Spinal cord (tissue), 10 donors: Measurements from ENCODE around the gene PSENEN. TPM values are rescaled to one million over a fixed set of nuclear protein-coding genes. Genes with fewer than 3 reads are reported as not detected.

Experiments used
- DNase-seq, 6 donors: peaks; one replicate each; pipeline versions ENCODE4 v3.0.0 to v3.0.0-alpha.2; 2013 to 2015; ENCODE audit warnings: low spot score in 6 of 6, low read depth in 4 of 6
- H3K27ac ChIP-seq: one replicate; pipeline ENCODE4 v1.5.1; 2013; ENCODE audit warnings: low read depth, low read length, control low read depth
- H3K27me3 ChIP-seq: one replicate; pipeline ENCODE4 v1.6.1; 2013; ENCODE audit warnings: low read length; ENCODE audit not compliant: control insufficient read depth, insufficient read depth
- H3K36me3 ChIP-seq: one replicate; pipeline ENCODE4 v1.6.1; 2013; ENCODE audit warnings: low read length; ENCODE audit not compliant: control insufficient read depth, insufficient read depth
- H3K4me1 ChIP-seq: one replicate; pipeline ENCODE4 v1.6.1; 2013; ENCODE audit warnings: low read length; ENCODE audit not compliant: control insufficient read depth, insufficient read depth
- H3K4me3 ChIP-seq: one replicate; pipeline ENCODE4 v1.5.1; 2013; ENCODE audit warnings: low read depth, low read length, control low read depth
- H3K9me3 ChIP-seq: one replicate; pipeline ENCODE4 v1.6.1; 2013; ENCODE audit warnings: low read length; ENCODE audit not compliant: control insufficient read depth, insufficient read depth
- WGBS: methylation state at CpG from one replicate; pipeline ENCODE4 v1.1.5; 2013; ENCODE audit warnings: missing lambda C conversion rate; ENCODE audit not compliant: insufficient coverage; 5-methylcytosine and 5-hydroxymethylcytosine counted together
- polyA plus RNA-seq, 2 donors: library from polyadenylated mRNA; unstranded; fragments of 120-200 nt; gene quantifications; one replicate each; pipeline ENCODE4 v1.2.1, GENCODE V29; 2013; ENCODE audit not compliant: insufficient read length in 2 of 2
- total RNA-seq, 2 donors: library from RNA; depleted of rRNA in 1 of 2; stranded (reverse); fragments of 120-200 nt in 1 of 2; fragments of >200 nt in 1 of 2; gene quantifications; one replicate each; pipeline versions ENCODE4 v1.2.3 to v1.2.4, GENCODE V29; 2013 to 2014
- donor health status: healthy.

The PSENEN gene
- total and polyA plus RNA-seq, 4 donors: 15.9 to 106 (median 81.0) TPM

DNA sequence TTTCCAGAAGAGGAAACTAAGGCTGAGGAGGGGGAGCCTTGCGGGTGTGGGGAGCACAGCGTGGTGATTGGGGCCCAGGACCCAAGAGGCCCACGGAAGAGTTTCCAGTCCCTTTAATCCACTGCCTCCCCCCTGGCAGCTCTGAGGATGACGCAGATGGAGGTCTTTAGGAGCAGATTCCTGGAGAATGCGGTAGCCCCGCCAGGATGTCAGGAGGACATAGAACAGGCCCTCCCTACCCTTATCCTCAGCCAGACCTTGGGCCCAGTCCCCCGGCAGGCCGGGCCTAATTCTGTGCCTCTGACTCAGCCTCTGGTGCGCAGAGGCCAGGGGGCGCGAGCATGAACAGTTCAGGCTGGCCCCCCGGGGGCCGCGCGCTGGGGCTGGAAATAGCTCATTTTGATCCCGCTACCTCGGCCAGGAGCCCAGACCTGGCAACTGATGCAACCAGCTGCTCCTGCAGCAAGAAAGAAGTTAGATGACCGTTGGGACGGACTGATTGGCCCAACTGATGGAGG, 11.8 kb downstream of the PSENEN start:
- peak in 2 of 6 donors; percentile 33 to 85 for DNase-seq
- WGBS: 2% methylated on average over 18 of the region's 19 CpGs
- peak overlapping the region; percentile 97 for H3K27ac ChIP-seq

DNA sequence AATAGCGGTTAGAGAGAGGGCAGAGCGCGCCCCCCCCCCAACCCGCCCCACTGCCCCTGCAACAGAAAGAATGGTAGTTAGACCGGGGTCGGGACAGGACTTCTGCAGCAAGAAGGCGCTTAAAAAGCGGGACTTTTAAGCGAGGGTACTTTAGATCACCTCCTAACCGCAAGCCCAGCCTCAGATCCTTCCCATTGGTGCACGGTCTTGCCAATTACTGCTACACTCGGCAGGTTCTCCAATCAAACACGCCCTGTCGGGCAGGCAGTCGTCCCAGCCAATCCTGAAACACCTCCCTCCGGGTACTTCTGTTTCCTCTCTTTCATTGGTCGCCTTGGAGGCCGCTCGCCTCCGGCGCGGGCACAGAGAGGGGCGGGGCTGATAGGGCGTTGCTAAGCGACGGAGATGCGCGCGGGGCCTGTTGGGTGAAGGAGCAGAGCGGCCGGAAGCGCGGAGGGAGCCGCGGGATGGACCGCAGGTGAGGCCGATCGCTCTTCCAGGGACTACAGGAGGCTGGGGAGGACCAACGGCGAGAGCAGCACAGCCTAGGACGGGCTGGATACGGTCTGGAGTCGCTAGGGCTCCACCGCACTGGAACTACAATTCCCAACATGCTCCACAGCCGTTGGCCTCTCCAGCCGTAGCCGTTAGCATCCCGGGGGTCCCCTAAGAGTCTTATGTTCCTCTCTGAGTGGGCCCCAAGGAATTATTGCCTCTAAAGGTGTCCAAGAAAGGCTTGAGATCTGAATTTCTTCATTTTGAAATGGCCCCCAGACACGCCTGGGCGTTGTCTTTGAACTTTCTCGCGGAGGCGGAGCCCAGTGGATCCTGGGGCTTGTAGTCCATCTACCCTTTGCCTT, 12.5 kb downstream of the PSENEN start, which contains the start of gene PROSER3:
Gene PROSER3 (plus strand): TSS at position 428 of the 860 bp plus-strand sequence. CDS start 40 bp downstream, at position 468.
- Histone ChIP-seq H3K27ac (peak within 1 kb of the TSS; percentile 97), H3K4me3 (peak within 1 kb of the TSS; percentile 97), H3K36me3 (peaks cover 52% of the 10 kb centered on the region), H3K4me1 (peaks cover 41% of the 10 kb centered on the region), H3K27me3 (no peaks in the 10 kb centered on the region), H3K9me3 (no peaks in the 10 kb centered on the region)
- DNase-seq: peak; percentile 93 to 100 (median 99)
- 0% methylated on average over 53 of the region's 53 CpGs for whole genome bisulfite sequencing

More for the DNA sequence above, 11.8 kb downstream of the PSENEN start:
- Histone ChIP-seq H3K4me1 (peaks cover 41% of the 10 kb centered on the region), H3K4me3 (peak overlapping the region; percentile 97), H3K27me3 (no peaks in the 10 kb centered on the region), H3K36me3 (peaks cover 55% of the 10 kb centered on the region), H3K9me3 (no peaks in the 10 kb centered on the region)

- Histone ChIP-seq H3K4me3 (no peak overlapping the region), H3K27ac (no peak overlapping the region), H3K9me3 (no peaks in the 10 kb centered on the region), H3K4me1 (peaks cover 41% of the 10 kb centered on the region), H3K36me3 (peaks cover 44% of the 10 kb centered on the region), H3K27me3 (no peaks in the 10 kb centered on the region)
- 100% methylated on average over 2 of the region's 2 CpGs for WGBS
- no peak for DNase-seq
Observed at GRCh38 chr19:35759697-35760096, 14.2 kb downstream of the PSENEN start.

DNA sequence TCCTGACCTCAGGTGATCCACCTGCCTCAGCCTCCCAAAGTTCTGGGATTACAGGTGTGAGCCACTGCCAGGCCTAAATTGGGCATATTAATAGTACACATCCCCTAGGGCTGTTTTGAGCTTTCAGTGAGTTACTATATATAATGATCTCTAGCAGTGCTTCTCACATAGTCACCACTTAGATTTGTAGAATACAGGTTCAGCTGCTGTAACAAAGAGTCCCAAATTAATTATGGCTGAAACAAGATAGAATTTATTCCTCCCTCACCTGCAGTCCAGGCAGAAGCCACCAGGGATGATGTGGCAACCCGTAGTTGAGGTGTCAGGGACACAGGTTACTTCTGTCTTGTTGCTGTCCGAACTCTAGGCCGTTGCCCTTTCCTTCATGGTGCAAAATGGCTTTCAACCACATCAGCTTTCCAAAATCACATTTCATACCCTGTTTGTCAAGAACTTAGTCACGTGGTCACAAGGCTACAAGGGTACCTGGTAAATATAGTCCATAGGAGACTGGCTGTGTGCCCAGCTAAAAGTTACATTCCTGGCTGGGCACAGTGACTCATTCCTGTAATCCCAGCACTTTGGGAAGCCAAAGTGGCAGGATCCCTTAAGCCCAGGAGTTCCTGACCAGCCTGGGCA, 15.4 kb downstream of the PSENEN start:
- WGBS: 97% methylated on average over 3 of the region's 4 CpGs
- no peak for DNase-seq
- no peaks in the 10 kb centered on the region for H3K9me3 ChIP-seq
- H3K4me3 ChIP-seq: no peak overlapping the region
- peaks cover 35% of the 10 kb centered on the region for H3K4me1 ChIP-seq
- no peak overlapping the region for H3K27ac ChIP-seq
- H3K36me3 ChIP-seq: peaks cover 45% of the 10 kb centered on the region
- no peaks in the 10 kb centered on the region for H3K27me3 ChIP-seq

DNA sequence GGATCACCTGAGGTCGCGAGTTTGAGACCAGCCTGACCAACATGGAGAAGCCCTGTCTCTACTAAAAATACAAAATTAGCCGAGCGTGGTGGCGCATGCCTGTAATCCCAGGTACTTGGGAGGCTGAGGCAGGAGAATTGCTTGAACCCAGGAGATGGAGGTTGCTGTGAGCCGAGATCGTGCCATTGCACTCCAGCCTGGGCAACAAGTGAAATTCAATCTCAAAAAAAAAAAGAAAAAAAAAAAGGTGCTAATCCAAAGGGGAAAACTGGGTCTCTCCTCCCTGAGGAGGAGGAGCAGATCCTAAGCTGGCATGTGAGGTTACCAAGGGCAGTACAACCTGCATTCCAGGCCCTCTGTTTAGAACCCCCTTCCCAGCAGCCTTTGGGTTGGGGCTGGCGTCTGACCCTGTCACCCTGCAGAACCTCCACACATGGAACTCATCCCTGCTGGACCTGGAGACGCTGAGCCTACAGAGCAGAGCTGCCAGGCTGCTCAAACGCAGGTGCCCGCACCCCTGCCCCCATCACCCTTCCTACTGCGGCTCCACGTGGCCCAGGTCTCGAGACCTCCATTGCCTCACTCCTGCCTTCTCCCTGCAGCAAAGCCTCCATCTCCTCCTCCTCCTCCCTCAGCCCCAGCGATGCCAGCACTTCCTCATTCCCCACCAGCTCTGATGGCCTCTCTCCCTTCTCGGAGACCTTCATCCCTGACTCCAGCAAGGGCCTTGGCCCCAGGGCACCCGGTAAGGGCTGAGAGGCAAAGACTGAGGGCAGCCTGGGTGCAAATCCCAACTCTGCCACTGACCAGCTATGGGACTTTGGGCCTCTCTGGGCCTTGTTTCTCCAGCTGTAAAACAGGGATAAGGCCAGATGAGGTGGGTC, 19.2 kb downstream of the PSENEN start:
- Histone ChIP-seq H3K27me3 (no peaks in the 10 kb centered on the region), H3K9me3 (no peaks in the 10 kb centered on the region), H3K4me1 (peaks cover 5% of the 10 kb centered on the region), H3K36me3 (peaks cover 59% of the 10 kb centered on the region), H3K27ac (no peak overlapping the region), H3K4me3 (no peak overlapping the region)
- DNase-seq: no peak
- WGBS: 95% methylated on average over 12 of the region's 17 CpGs

- H3K27me3 ChIP-seq: no peaks in the 10 kb centered on the region
- WGBS: 80% methylated on average over 6 of the region's 11 CpGs
- no peak for DNase-seq
- no peak overlapping the region for H3K27ac ChIP-seq
- no peaks in the 10 kb centered on the region for H3K9me3 ChIP-seq
- H3K4me1 ChIP-seq: peaks cover 2% of the 10 kb centered on the region
- H3K36me3 ChIP-seq: peaks cover 56% of the 10 kb centered on the region
- H3K4me3 ChIP-seq: no peak overlapping the region
Observed at GRCh38 chr19:35766571-35767104, 21.2 kb downstream of the PSENEN start.

- no peak overlapping the region for H3K27ac ChIP-seq
- H3K27me3 ChIP-seq: no peaks in the 10 kb centered on the region
- H3K4me1 ChIP-seq: peaks cover 2% of the 10 kb centered on the region
- DNase-seq: no peak
- WGBS: 50% methylated on average over 32 of the region's 34 CpGs
- H3K4me3 ChIP-seq: no peak overlapping the region
- no peaks in the 10 kb centered on the region for H3K9me3 ChIP-seq
- peaks cover 48% of the 10 kb centered on the region for H3K36me3 ChIP-seq
Observed at GRCh38 chr19:35767288-35768081, 22.0 kb downstream of the PSENEN start.

DNA sequence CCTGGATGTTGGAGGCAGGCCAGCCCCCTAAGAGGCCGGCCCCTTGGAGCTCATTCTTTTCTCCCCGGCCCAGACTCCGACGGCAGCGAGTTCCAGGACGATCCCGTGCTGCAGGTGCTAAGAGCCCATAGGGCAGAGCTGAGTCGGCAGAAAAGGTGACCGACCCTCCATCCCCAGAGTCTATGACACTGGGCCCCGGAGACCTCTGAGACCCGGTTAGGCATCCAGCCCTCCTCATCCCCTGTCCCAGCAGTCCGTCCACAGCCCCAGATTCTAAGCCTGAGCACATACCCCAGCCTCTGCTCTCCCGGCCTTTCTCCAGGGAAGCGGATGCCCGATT, 22.6 kb downstream of the PSENEN start:
- no peak for DNase-seq

More for the DNA sequence above, 22.6 kb downstream of the PSENEN start:
- peaks cover 2% of the 10 kb centered on the region for H3K4me1 ChIP-seq
- no peaks in the 10 kb centered on the region for H3K27me3 ChIP-seq
- no peak overlapping the region for H3K27ac ChIP-seq
- H3K36me3 ChIP-seq: peaks cover 45% of the 10 kb centered on the region
- 49% methylated on average over 14 of the region's 15 CpGs for WGBS
- no peak overlapping the region for H3K4me3 ChIP-seq
- H3K9me3 ChIP-seq: no peaks in the 10 kb centered on the region
